Measurements from ENCODE around the gene FILIP1L. TPM values are rescaled to one million over a fixed set of nuclear protein-coding genes. Genes with fewer than 3 reads are reported as not detected.

The FILIP1L gene
- total RNA-seq = 21.6 and 35.6 TPM in 2 replicates

DNA sequence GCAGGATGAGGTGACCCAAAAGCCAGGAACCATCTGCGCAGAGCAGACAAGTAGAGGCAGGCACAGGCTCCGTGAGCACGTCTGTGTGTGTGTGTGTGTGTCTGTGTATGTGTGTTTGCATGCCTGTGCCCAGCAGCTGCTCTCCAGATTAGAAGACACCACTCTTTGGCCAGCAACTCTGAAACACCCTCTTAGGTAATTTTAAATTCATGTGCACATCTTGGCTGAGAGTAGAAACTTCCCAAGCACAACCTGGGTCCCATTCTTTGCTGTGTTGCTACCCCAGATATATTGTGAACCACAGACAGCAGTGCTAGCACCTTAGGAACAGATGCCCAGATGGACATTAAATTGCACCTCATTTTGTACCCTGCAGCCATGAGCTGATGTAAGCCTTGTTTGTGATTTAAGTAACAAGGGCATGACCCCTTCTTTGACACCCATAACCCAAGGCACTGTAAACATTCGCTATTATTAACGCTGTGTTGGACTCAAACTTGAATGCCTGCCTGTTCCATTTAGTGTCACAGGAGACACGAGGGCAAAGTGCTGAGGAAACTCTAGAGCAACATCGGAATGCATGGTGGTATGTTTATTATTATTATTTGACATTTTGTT lies at the start of gene FILIP1L:
TSS of gene FILIP1L (minus strand) at position 89 of the 618 bp plus-strand sequence.
- DNase-seq (ENCODE audit: low read depth, low spot score) = no peak

DNA sequence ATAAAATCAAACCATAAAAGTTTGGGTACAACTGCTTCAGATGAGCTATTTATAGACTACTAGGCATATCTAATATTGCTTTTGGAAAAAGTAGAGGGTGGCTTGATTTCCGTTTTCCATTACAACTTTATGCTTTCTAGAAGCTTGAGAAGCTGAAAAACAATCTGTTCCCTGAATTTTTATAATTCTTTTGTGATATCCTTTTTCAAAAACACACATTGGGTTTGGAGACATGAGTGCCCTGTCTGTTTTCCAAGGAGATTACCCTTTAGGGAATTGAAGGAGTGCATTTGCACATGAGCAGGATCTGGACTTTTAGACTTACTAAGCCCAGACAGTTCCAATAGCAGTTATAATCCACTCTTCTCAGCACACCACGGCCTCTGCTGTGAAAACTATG lies 49.5 kb upstream of the FILIP1L start:
- no peak for DNase-seq (ENCODE audit: low read depth, low spot score)

DNA sequence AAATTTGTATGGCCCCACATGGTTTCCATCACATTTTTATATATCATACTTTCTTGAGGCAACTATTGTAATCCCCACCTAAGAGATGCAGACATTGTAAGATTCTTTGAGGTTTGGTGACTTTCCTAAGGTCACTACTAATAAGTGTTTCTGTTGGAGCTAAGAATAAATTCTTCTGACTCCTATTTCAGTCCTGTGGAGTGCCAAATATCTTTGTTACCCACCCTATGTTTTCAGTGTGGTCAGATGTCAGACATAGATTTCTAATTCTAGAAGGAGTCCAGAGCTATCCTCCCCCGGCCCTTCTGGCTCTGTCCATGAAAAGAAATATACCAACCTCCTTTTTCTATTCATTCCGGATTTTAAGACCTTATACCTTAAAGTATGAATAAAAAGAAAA lies 46.2 kb upstream of the FILIP1L start:
- DNase-seq (ENCODE audit: low read depth, low spot score) = no peak

DNA sequence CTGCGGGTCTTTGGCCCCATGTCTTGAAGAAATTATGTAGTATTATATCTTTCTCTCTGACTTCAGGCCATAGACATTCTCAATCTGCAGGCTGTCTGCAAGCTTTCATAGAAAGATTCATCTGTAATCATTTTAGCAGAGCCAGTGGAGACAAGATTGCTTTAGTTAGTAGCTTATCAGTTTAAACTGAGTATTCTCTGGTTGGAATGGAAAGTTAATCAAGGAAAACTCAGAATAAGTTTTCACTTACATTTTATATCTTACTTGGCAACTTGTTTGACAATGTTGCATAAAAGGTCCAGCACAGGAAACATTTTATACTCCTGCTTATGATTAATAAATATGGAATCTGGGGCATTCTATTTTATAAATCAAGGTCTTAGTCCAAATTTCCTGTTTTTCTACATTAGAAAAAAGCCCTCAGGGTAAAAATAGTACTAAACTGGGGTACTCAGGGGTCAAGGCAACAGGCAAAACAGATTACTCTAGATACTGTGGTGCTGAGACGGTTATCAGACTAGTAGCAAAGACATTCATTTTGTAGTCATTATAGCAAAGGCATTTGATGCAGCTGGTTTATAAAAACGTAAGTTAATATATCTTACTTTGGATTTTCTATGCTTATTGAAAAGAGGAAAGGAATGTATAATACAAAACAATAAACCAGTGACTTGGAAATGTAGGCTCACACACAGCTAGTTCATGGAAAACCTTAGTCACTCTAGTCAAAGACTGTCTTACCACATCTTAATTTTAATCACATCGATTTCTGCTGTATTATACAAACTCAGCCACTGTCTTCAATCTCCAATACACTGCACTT lies 45.2 kb upstream of the FILIP1L start:
- peak; percentile 77 for DNase-seq (ENCODE audit: low read depth, low spot score)

DNA sequence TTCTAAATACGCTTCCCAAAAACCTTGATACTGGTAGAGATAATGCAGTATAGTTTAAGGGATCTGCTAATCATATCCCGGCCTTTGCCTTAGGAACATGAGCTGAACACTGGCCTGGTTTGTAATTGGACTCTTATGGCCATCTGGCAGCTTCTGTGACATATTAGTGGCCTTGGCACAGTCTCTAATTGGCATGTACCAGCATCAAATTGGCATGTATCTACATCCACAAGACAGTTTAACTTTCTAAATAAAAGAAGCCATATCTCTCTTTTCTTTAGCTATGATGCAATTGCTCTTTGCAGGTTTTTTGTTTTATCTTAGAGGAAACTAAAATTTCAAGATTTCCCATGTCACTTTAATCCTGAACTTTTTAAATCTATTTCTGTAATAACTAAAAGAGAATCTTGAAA lies 44.6 kb upstream of the FILIP1L start:
- DNase-seq (ENCODE audit: low read depth, low spot score) = no peak

DNA sequence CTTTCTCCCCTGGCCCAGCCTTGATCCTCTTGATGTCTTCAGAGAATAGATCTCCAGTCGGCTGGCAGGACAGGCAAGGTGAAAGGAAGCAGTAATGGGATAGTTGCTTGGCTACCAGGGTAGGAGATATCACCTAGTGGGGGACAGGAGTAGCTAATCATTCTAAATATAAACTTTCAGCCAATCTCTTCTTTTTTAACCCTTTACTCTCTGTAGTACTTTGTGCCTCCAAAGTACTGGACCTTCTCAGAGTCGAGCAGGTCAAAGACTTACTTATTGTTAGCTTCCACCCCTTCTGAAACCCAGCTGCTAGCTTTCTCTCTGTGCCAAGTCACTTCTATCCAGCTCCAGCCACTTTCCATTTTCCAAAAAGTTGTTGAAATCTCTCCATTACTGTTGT lies 43.4 kb upstream of the FILIP1L start:
- DNase-seq (ENCODE audit: low read depth, low spot score) = no peak

- DNase-seq (ENCODE audit: low read depth, low spot score) = no peak
Measured at GRCh38 chr3:100155590-100155989, 41.3 kb upstream of the FILIP1L start.

DNA sequence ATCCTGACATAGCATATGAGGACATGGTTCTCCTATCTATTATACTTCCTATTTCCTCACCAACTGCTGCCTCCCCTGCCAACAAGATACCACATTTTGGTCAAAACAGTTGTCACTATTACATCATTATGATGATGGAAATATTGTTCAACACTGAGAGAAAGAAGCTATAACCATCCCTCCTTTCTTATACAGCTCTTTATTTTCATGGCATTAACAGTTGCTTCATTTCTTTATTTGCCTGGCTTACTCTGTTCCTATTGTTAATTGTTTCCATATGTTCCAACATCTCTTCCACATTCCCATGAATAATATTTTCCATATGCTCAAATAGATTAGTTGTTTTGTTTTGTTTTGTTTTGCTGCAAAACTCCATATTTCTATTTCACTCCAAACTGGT lies 40.8 kb upstream of the FILIP1L start:
- no peak for DNase-seq (ENCODE audit: low read depth, low spot score)

DNA sequence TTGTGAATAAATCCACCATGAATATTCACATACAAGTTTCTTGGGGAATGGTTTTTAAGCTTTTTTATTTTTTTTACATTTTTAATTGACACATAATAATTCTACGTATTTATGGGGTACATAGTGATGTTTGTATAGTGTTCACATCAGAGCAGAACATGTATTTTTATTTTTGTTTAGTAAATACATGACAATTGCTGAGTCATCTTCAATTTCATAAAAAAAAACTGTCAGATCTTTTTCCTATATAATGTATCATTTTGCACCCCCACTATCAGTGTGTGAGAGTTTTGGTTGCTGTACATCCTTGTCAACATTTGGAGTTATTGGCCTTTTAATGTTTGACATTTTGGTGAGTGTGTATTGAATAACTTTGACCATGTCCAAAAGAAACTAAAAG lies 39.9 kb upstream of the FILIP1L start:
- DNase-seq (ENCODE audit: low read depth, low spot score) = no peak

- no peak for DNase-seq (ENCODE audit: low read depth, low spot score)
Measured at GRCh38 chr3:100151024-100151707, 36.9 kb upstream of the FILIP1L start.

DNA sequence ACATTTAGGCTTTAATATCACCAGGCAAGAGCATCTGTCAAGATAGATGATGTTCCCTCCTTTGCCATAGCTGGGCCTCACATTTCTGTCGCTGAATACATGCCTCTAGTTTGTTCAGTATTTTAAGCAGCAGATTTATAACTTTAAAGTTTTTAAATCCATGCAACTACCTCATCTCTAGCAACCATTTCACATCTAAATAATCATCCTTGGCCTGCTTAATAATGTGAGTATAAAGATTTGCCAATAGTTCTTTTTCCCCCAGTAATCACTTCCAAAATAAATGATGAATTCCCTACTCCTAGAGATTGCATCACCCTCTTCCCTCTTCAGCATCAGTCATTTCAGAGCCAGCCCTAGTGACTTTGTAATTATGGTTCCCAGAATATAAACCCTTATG lies 36.2 kb upstream of the FILIP1L start:
- no peak for DNase-seq (ENCODE audit: low read depth, low spot score)

DNA sequence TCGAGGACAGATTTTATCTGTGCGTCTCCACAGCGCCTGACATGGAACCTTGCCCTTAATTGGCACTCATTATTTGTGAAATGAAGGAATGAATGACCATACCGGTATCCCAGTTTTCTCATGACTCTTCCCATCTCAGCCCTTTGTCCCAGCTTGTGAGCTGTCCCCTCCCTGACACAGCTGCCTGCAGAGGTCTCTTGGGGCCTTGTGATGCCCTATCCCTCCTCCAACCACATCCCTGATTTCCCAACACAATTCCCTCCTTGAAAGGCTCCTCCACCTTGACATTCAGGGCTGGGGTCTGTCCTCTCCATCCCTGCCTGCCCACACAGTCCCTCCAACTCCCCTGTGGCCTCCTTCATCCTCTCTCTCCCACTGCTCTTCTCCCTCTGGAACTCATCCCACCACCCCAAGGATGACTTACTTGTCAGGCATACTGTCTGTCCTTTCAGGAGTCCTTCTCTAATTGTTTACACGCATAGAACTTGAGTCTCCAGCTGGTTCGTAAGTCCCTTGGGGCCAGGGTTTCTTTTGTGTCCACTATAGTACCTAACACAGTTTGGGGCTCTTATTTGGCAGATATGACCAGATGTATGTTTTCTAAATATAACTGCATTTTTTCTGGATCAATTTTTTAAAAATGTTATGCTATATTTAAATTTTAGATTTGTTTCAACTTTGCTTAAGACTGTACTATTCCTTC lies 35.6 kb upstream of the FILIP1L start:
- no peak for DNase-seq (ENCODE audit: low read depth, low spot score)

DNA sequence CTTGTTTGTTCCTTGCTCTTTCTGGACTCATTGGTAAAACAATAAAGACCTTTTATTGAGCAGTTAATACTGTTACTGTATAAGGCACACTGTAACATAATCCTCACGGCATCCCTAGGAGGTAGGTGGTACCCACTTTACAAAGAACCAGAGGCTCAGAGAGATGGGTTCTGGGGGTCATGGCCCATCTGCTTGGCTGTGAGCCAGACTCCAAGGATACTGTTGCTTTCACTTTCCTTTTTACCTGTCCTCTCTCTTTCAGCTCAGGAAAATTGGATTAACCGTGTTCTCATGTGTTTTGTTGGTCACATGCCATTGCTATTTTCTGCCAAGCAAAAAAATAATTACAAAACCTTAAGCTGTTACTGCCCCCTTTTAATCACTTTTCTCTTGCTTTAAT lies 34.8 kb upstream of the FILIP1L start:
- DNase-seq (ENCODE audit: low read depth, low spot score) = no peak

DNA sequence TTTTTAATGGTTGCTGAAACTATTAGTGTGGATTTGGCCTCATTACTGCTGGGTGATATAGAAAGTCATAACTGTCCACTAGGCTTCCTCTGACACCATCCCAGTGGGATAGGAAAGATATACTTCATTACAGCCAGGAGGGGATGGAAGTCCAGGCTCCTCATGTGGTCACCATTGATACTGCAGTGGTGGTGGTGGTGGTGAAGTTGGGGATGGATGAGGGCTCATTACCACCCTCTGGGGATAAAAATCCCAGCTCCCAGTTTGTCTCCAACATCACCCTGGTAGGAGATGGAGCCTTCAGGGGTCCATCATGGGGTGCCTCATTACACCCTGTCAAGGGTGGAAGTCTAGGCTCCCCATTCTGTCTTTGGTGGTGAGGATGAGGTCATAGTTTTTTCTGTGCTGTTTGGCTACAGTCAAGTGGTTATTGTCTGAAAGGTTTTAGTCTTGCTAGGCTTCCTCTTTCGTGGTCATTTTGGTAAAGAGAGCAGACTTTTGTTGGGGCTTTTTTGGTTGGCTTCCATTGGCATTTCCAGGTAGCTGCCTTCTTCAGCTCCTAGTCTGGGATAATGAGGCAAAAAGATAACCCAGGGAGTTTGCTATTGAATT lies 30.1 kb upstream of the FILIP1L start:
- no peak for DNase-seq (ENCODE audit: low read depth, low spot score)

DNA sequence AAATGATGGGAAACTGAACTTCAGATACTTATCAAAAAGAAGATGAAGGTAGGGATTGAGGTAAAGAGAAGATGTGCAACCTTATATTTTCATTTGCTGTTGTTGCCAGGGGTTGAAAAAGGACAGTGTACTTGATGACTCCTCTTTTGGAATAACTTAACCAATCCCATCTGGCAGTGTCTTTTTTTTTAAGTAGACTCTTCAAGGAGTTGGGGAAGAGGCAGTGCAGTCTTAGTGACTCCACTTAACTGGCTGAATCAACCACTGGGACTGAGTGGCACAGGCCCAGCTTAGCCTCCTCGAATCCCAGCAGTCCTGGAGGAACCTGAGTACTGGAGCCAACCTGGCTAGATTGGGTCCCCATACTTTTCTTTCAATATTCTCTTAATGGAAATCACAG lies 27.3 kb upstream of the FILIP1L start:
- DNase-seq (ENCODE audit: low read depth, low spot score) = no peak

DNA sequence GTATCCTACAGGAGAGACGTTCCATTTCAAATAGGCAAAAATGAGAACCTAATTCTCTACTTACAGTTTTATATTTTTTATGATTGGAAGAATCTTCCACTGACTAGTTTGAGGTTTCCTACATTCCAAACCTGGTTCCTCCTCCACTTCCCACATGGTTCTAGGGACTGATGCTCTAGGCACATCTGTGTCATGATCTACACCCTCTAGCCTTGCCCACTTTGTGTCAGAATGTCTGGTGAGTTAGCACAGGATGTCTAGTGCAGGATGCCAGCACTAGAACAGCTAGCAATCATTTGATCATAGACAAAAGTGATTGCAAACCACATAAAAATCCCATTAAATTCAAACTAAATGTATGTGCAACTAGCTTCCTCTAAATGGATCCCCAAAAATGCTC lies 26.7 kb upstream of the FILIP1L start:
- DNase-seq (ENCODE audit: low read depth, low spot score) = no peak

DNA sequence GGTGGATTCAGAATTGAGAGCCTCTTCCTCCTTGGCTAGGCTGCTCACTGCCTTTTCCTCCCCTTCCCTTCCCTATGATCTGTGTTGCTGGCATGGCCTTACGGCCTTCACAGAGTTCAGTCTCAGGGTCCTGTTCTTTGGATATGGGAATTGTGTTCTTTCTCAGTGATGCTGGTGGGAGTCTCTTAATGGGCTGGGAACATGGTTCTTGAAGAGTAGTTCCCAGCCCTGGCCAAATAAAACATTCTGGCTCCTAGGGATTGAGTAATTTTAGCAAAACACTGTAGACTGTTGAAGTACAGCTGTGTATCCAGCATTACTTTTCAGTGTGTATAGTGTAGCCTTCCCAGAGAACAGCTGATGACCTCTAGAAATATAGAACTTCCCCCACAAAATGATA lies 22.6 kb upstream of the FILIP1L start:
- no peak for DNase-seq (ENCODE audit: low read depth, low spot score)

GRCh38 chr3:100131241-100131640 lies 16.9 kb upstream of the FILIP1L start:
- no peak for DNase-seq (ENCODE audit: low read depth, low spot score)

DNA sequence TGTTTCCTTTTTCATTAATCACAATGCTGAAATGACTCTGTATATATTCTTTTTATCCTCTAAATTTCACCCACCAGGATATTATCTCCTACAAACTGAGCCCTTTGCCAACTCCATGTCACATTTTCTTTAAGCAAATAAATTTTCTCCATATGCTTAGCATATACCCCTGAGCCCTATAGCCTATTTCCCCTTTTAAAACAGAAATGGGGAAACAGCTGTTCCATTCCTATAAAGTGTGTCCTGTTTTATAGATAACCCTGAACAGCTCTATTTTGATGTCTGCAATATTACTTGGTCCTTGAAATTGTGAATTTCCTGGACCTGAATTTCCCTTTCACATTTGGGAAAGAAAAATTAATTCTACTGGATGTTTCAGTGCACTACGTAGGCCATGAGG lies 15.6 kb upstream of the FILIP1L start:
- no peak for DNase-seq (ENCODE audit: low read depth, low spot score)

GRCh38 chr3:100128565-100128964 lies 14.3 kb upstream of the FILIP1L start:
- no peak for DNase-seq (ENCODE audit: low read depth, low spot score)

DNA sequence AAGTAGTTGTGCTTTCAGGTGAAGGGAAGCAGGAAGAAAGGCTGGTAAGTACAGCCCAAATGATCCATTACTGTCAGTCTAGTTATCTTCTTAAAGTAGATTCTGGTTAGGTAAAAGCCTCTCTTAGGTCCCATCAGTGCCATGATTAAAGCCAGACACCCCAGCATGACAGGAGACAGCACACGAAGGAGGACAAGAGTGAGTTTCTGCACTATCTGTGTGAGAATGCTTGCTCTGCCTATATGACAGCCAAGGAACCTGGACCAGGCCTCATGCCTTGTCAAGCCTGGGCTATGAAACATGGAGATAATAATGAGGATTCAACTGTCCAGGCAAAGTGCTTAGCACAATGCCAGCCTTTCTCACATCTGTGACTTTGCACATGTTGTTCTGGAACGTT lies 13.5 kb upstream of the FILIP1L start:
- no peak for DNase-seq (ENCODE audit: low read depth, low spot score)

Data from pulmonary artery endothelial cell (primary cell).